NOMO-1 treated with DMSO at 0.1 percent for 48 hours (cell line): Measurements from ENCODE around the gene MNT.
"Not testable (repeated sequence)": the region's sequence is repeated elsewhere in the genome, so short reads cannot be mapped to it uniquely, and the experiment has no call there.

Experiments used
- DNase-seq: peaks from one replicate; lab custom pipeline; 2025; ENCODE audit not compliant: unreplicated experiment; lab: John Stamatoyannopoulos, UW

Gene MNT

GRCh38 chr17:2400877-2401425, at the start of gene MNT:
MNT (minus strand) TSS chr17:2401060; CDS start chr17:2400712, 348 bp downstream.
- DNase-seq: peak; percentile 93

- no peak for DNase-seq
These were observed 49.3 kb upstream of the MNT start for GRCh38 chr17:2450016-2450650.

DNA sequence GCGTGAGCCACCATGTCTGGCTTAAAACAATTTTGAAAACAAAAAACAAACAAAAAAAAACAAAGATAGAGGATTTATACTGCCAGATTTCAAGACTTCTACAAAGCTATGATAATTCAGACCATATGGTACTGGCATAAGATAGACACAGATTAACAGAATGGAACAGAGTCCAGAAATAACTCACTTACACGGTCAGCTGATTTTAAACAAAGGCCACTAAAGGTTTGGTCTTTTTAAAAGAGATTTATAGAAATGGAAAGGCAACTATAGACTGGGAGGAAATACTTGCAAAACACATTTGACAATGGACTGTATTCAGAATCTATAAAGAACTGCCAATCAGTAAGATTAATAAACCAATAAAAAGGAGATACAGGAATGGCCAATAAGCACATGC, 48.6 kb upstream of the MNT start:
- DNase-seq: no peak

DNA sequence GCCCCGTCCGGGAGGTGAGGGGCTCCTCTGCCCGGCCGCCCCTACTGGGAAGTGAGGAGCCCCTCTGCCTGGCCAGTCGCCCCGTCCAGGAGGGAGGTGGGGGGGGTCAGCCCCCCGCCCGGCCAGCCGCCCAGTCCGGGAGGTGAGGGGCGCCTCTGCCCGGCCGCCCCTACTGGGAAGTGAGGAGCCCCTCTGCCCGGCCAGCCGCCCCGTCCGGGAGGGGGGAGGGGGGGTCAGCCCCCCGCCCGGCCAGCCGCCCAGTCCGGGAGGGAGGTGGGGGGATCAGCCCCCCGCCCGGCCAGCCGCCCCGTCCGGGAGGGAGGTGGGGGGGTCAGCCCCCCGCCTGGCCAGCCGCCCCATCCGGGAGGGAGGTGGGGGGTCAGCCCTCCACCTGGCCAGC, 46.6 kb upstream of the MNT start:
- DNase-seq: not testable (repeated sequence)

DNA sequence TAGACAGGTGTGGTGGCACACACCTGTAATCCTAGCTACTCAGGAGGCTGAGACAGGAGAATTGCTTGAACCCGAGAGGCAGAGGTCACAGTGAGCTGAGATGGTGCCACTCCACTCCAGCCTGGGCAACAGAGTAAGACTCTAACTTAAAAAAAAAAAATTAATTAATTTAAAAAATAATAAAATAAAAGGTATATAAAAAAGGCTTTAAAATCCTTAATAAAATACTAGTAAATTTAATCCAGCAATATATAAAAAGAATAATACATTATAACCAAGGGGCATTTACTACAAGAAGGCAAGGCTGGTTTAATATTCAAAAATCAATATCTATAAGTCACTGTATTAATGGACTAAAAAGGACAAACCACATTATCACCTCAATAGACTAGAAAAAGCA, 44.8 kb upstream of the MNT start:
- DNase-seq: no peak

- DNase-seq: no peak
These were observed 43.5 kb upstream of the MNT start for GRCh38 chr17:2444382-2444781.

- DNase-seq: no peak
These were observed 41.3 kb upstream of the MNT start for GRCh38 chr17:2442166-2442565.

DNA sequence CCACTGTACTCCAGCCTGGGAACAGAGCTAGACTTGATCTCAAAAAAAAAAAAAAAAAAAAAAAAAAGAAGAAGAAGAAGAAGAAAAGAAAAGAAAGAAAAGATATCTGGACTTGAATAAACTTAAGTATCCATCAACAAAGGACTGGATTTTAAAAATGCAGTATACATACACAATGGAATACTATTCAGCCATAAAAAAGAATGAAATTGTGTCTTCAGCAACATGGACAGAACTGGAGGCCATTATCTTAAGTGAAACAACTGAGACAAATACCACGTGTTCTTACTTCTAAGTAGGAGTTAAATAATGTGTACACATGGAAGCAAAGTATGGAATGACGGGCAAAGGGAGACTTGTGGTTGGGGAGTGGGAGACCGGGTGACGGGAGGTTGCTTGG, 40.1 kb upstream of the MNT start:
- no peak for DNase-seq

DNA sequence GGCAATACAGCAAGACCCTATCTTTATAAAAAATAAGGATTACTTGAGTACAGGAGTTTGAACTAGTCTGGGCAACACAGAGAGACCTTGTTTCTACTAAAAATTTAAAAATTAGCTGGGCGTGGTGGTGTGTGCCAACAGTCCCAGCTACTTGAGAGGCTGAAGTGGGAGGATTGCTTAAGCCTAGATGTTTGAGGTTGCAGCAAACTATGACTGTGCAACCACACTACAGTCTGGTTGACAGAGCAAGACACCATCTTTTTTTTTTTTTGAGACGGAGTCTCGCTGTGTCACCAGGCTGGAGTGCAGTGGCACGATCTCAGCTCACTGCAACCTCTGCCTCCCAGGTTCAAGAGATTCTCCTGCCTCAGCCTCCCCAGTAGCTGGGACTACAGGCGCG, 39.1 kb upstream of the MNT start:
- DNase-seq: not testable (repeated sequence)

- DNase-seq: no peak
These were observed 38.0 kb upstream of the MNT start for GRCh38 chr17:2438823-2439222.

- DNase-seq: no peak
These were observed 35.6 kb upstream of the MNT start for GRCh38 chr17:2436316-2436905.

DNA sequence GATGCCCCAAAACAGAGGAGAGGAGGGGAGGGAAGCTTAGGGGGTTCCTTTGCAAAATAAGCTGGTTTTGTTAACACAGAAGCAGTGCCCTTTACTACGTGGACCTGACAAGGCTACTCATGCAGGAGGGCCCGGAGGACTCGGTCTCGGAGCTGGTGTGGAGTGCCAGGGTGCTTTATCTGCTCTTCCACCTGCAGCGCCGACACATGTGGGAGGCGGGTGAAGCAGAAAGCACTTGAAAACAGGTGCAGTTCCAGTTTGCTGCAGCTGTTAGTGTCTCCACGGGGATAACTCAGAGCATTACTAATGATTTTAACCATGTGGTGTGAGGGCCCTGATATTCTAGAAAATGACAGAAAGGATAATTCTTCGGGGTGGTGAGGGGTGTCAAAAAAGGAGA, 35.0 kb upstream of the MNT start:
- DNase-seq: no peak

DNA sequence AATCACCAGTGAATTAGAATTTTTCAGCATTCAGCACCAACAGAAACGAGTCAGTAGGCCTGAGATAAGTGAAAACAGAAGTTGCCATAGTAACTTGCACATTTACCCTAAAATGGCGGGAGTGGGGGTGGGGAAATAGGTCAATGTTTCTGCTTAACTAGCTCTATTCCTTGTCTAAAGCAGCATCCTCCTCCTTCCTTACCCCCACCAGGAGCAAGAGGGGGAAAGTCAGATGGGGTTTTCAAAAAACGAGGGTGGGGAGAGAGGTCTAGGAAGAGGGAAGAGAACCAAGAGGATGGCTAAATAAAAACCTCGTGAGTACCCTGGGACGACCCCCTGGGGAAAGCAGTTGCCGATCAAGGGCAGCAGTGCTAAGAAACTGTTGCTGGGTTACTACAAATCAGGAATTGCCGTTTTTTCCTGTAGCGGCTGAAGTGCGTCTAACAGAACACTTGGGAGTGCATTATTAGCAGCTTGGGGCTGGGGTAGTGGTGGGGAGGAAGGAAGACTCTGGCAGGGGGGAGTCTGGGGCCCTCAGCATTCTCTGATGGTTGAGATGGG, 34.4 kb upstream of the MNT start:
- no peak for DNase-seq

DNA sequence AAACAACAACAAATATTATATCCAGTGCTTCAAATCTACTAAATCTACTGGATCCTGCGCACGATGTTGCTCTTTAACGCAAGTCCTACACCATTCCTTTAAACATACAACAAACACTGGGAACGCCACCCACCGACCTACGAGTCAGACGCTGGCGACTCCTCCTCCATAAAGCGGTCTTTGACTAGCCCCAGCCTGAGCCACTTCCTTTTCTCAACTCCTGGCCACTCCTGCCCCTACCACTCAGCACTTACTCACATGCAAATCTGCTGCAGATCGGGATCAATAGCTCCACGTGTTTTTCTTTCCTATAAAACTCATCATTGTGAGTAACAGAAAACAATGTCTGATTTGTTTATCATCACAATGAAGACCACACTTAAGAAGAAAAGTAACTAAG, 32.8 kb upstream of the MNT start:
- DNase-seq: no peak

- no peak for DNase-seq
These were observed 27.1 kb upstream of the MNT start for GRCh38 chr17:2427910-2428309.

- no peak for DNase-seq
These were observed 26.4 kb upstream of the MNT start for GRCh38 chr17:2427215-2427614.

GRCh38 chr17:2423271-2423670, 22.4 kb upstream of the MNT start:
- DNase-seq: no peak

DNA sequence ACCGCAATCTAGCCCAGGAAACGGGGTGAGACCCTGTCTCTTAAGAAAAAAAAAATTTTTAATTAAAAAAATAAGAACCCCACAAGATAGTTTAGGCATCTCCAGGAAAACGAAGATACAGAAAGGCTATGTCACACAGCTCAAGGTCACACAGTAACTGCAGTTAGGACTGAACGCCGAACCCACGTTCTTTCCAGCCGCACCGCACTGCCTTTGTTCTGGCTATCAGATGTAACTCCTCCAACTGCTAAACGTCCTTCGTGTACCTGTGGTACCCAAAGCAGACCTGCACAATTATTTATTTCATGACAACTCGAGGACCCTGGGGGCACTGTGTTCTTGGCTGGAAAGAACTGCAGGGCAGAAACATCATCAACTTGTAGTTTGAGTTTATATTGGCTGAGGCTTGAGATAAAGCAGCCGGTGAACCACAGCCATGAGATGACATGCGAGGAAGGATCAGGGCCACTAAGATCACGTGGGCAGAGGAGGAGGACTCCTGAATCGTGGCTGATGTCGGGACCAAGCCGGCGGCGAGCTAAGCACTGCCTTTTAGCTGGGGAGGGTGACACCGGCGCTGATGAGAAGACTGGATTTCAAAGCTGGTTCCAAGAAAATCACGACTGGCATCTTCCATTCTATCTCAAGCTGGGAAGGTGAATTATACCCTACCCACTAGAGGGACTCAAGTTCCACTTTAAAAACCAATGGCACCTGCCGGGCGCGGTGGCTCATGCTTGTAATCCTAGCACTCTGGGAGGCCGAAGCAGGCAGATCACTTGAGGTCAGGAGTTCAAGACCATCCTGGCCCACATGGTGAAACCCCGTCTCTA, 20.7 kb upstream of the MNT start:
- DNase-seq: no peak

DNA sequence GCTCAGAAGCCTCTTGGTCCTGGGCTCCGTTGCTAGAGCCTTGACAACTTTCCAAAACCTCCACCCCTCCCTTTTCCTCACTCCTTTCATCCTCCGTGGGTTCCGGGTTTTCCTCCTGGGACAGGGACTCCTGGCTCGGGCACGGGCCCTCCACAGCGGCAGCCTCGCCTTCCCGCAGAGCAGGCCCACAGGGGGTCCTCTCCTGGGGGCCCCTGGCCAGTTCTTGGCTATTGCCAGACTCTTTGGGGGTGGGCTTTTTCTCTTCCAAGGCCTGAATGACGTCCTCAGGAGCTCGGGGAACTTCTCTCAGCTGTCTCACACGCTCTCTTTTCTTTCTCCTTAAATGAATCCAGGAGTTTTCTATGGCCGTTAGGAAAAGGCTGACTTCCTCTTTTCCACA, 19.3 kb upstream of the MNT start:
- no peak for DNase-seq

- DNase-seq: no peak
These were observed 18.6 kb upstream of the MNT start for GRCh38 chr17:2419486-2419885.

DNA sequence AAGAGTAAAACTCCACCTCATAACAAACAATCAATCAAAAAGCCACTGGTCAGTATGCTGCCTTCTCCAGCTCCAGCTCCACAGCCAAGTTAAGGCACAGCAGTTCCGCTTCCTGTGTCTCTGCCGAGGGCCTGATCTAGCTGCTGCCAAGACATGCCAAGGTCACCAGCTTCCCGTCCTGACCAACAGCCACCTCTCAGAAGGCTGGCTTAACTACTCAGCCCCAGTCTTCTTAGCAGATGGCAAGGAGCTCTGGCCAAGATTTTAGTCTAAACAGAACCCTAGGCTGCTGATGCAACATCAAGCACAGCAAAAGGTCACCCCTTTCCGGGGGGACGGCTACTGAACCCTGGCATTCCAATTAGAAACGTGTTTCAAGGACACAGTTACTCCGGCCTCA, 17.7 kb upstream of the MNT start:
- no peak for DNase-seq
